PC-3 (cell line): ENCODE data around the gene ARMH4. TPM values are rescaled to one million over a fixed set of nuclear protein-coding genes. Genes with fewer than 3 reads are reported as not detected.
A peak's percentile ranks its signal among the peaks of the same experiment; 100 is the strongest.

Source experiments
- ATAC-seq: fragments of 200-7000 bp; cut with Tn5 transposase; 2 replicates; pipeline ENCODE4 v1.9.1; 2020; ENCODE audit warnings: mild to moderate bottlenecking, moderate library complexity
- BruUV-seq: library from RNA; stranded (reverse); fragments of 400-500 nt; replicated peaks from 2 replicates; lab custom pipeline; 2021; lab: Mats Ljungman, UMichigan
- CTCF ChIA-PET: fragments of 300-600 bp; sonication (Branson Sonifier 250); formaldehyde crosslinking; loops from one replicate; lab custom pipeline; 2022; ENCODE audit warnings: antibody characterized with exemption; lab: Charles Lee
- POLR2A ChIA-PET: fragments of 300-600 bp; sonication (Branson Sonifier 250); formaldehyde crosslinking; loops from one replicate; lab custom pipeline; 2022; ENCODE audit warnings: antibody characterized with exemption; ENCODE audit not compliant: unreplicated experiment; lab: Charles Lee
- DNase-seq: peaks from one replicate; pipeline ENCODE4 v3.0.0-alpha.2; 2015
- H2AFZ ChIP-seq: fragments of 300-600 bp; sonication (generic); 2 replicates; pipeline ENCODE4 v1.6.0; 2016; ENCODE audit warnings: antibody characterized with exemption, low read length
- H3F3A ChIP-seq: fragments of 300-600 bp; sonication (generic); one replicate; pipeline ENCODE4 v1.6.0; 2017; ENCODE audit warnings: antibody characterized with exemption, low read length, control low read depth, mild to moderate bottlenecking; ENCODE audit not compliant: unreplicated experiment
- H3K27ac ChIP-seq: fragments of 300-600 bp; sonication (generic); 2 replicates; pipeline ENCODE4 v1.5.1; 2016; ENCODE audit warnings: mild to moderate bottlenecking, low read length
- H3K27me3 ChIP-seq: fragments of 300-600 bp; sonication (generic); 2 replicates; pipeline ENCODE4 v1.6.1; 2016; ENCODE audit warnings: low read length, mixed read lengths
- H3K36me3 ChIP-seq: fragments of 300-600 bp; sonication (generic); 2 replicates; pipeline ENCODE4 v1.6.1; 2016; ENCODE audit warnings: low read depth, mixed run types, low read length, mixed read lengths
- H3K4me1 ChIP-seq: fragments of 300-600 bp; sonication (generic); 2 replicates; pipeline ENCODE4 v1.5.1; 2016; ENCODE audit warnings: low read length; ENCODE audit not compliant: insufficient read depth
- H3K4me2 ChIP-seq: fragments of 300-600 bp; sonication (generic); 2 replicates; pipeline ENCODE4 v1.6.0; 2016; ENCODE audit warnings: low read length
- H3K4me3 ChIP-seq: fragments of 300-600 bp; sonication (generic); 2 replicates; pipeline ENCODE4 v1.5.1; 2016; ENCODE audit warnings: mild to moderate bottlenecking, low read length, mixed read lengths
- H3K79me2 ChIP-seq: fragments of 300-600 bp; sonication (generic); 2 replicates; pipeline ENCODE4 v1.6.1; 2017; ENCODE audit warnings: low read length, mixed read lengths
- H3K9ac ChIP-seq: fragments of 300-600 bp; sonication (generic); 2 replicates; pipeline ENCODE4 v1.6.0; 2016; ENCODE audit warnings: mild to moderate bottlenecking, low read length
- H3K9me2 ChIP-seq: fragments of 300-600 bp; sonication (generic); replicated peaks from 2 replicates; pipeline ENCODE4 v1.6.1; 2016; ENCODE audit warnings: mixed run types, low read length, mixed read lengths
- H3K9me3 ChIP-seq: fragments of 300-600 bp; sonication (generic); 2 replicates; pipeline ENCODE4 v1.6.1; 2016; ENCODE audit warnings: low read length, mixed read lengths
- H4K20me1 ChIP-seq: fragments of 300-600 bp; sonication (generic); 2 replicates; pipeline ENCODE4 v1.6.1; 2016; ENCODE audit warnings: low read length, mixed read lengths
- CTCF ChIP-seq: fragments of 300-600 bp; sonication (generic); conservative IDR thresholded peaks from 2 replicates; pipeline ENCODE4 v1.5.1; 2017; ENCODE audit warnings: antibody characterized with exemption, low read depth, mild to moderate bottlenecking, low read length
- EZH2 ChIP-seq: fragments of 300-600 bp; sonication (generic); IDR thresholded peaks from one replicate; pipeline ENCODE4 v1.6.1; 2017; ENCODE audit warnings: antibody characterized with exemption, mild to moderate bottlenecking, low read length; ENCODE audit not compliant: unreplicated experiment
- EZH2phosphoT487 ChIP-seq: fragments of 300-600 bp; sonication (generic); IDR thresholded peaks from 2 replicates; pipeline ENCODE4 v1.6.1; 2018; ENCODE audit warnings: mild to moderate bottlenecking, antibody characterized with exemption, low read length, borderline replicate concordance
- intact Hi-C: fragments of 100-400 bp; cut with micrococcal nuclease; formaldehyde crosslinking; loops from 2 replicates; pipeline ENCODE4 v1.9.0; 2023
- total RNA-seq: library from RNA; depleted of rRNA; stranded (reverse); fragments of >200 nt; gene quantifications from 2 replicates; pipeline ENCODE4 v1.2.3, GENCODE V29; 2014

The ARMH4 gene
- total RNA-seq, 1 experiment from 2014 or later: 2.6 TPM

GRCh38 chr14:58026219-58026618, 125.8 kb downstream of the ARMH4 start:
- BruUV-seq: no TSS peak
- no peaks in the 10 kb centered on the region for H4K20me1 ChIP-seq
- CTCF ChIA-PET: no interaction called here

GRCh38 chr14:58014778-58015177, 137.2 kb downstream of the ARMH4 start:
- intact Hi-C loops: no loop called here
- H3K36me3 ChIP-seq: no peaks in the 10 kb centered on the region
- H3K9me2 ChIP-seq: no peaks in the 10 kb centered on the region
- H3F3A ChIP-seq: no peaks in the 10 kb centered on the region
- BruUV-seq: no TSS peak
- H3K4me3 ChIP-seq: no peak overlapping the region
- H3K9ac ChIP-seq: no peak overlapping the region
- peak; percentile 22; the same call in 1 of the 2 replicates for ATAC-seq
- no peaks in the 10 kb centered on the region for H3K79me2 ChIP-seq
- H2AFZ ChIP-seq: no peak overlapping the region
- DNase-seq: no peak
- no peak overlapping the region for H3K27ac ChIP-seq
- TF ChIP-seq CTCF: peak; percentile 43; the same call in 1 of the 2 replicates
- TF ChIP-seq EZH2: no peak
- TF ChIP-seq EZH2phosphoT487: no peak
- peaks cover 41% of the 10 kb centered on the region for H3K27me3 ChIP-seq
- H3K4me1 ChIP-seq: no peaks in the 10 kb centered on the region
- no peak overlapping the region for H3K4me2 ChIP-seq
- no peaks in the 10 kb centered on the region for H4K20me1 ChIP-seq
- POLR2A ChIA-PET: no interaction called here
- CTCF ChIA-PET: no interaction called here
- H3K9me3 ChIP-seq: no peaks in the 10 kb centered on the region

More at GRCh38 chr14:58026219-58026618, 125.8 kb downstream of the ARMH4 start:
- H2AFZ ChIP-seq: no peak overlapping the region
- H3K27me3 ChIP-seq: peaks cover 51% of the 10 kb centered on the region
- DNase-seq: no peak
- no peaks in the 10 kb centered on the region for H3K79me2 ChIP-seq
- H3K27ac ChIP-seq: no peak overlapping the region
- H3K9me2 ChIP-seq: no peaks in the 10 kb centered on the region
- H3F3A ChIP-seq: no peaks in the 10 kb centered on the region
- no peak overlapping the region for H3K4me2 ChIP-seq
- no peak overlapping the region for H3K4me3 ChIP-seq
- intact Hi-C loops: no loop called here
- no peak for TF ChIP-seq EZH2phosphoT487
- no peak for TF ChIP-seq EZH2
- no peak for TF ChIP-seq CTCF
- H3K36me3 ChIP-seq: no peaks in the 10 kb centered on the region
- no peaks in the 10 kb centered on the region for H3K9me3 ChIP-seq
- no peaks in the 10 kb centered on the region for H3K4me1 ChIP-seq
- H3K9ac ChIP-seq: no peak overlapping the region
- POLR2A ChIA-PET: no interaction called here
- ATAC-seq: no peak

- TF ChIP-seq CTCF (no peak), EZH2phosphoT487 (no peak), EZH2 (no peak)
- Histone ChIP-seq H3K79me2 (no peaks in the 10 kb centered on the region), H3K9ac (no peak overlapping the region), H3F3A (no peaks in the 10 kb centered on the region), H3K4me3 (no peak overlapping the region), H3K27ac (no peak overlapping the region), H3K27me3 (peaks cover 85% of the 10 kb centered on the region), H3K9me3 (no peaks in the 10 kb centered on the region), H2AFZ (no peak overlapping the region), H3K36me3 (no peaks in the 10 kb centered on the region), H4K20me1 (no peaks in the 10 kb centered on the region), H3K9me2 (no peaks in the 10 kb centered on the region), H3K4me1 (no peaks in the 10 kb centered on the region), H3K4me2 (no peak overlapping the region)
- intact Hi-C loops: no loop called here
- DNase-seq (no peak), ATAC-seq (no peak)
- CTCF ChIA-PET: no interaction called here
- BruUV-seq: no TSS peak
- POLR2A ChIA-PET: no interaction called here
Measured at GRCh38 chr14:58002618-58003017, 149.4 kb downstream of the ARMH4 start.
